Spinal cord (tissue), 10 donors: ENCODE results near the gene IGFN1. TPM values are rescaled to one million over a fixed set of nuclear protein-coding genes. Genes with fewer than 3 reads are reported as not detected.
A peak's percentile ranks its signal among the peaks of the same experiment; 100 is the strongest.

ENCODE experiments used
- DNase-seq, 6 donors: peaks; one replicate each; pipeline versions ENCODE4 v3.0.0 to v3.0.0-alpha.2; 2013 to 2015; ENCODE audit warnings: low spot score in 6 of 6, low read depth in 4 of 6
- H3K27ac ChIP-seq: one replicate; pipeline ENCODE4 v1.5.1; 2013; ENCODE audit warnings: low read depth, low read length, control low read depth
- H3K27me3 ChIP-seq: one replicate; pipeline ENCODE4 v1.6.1; 2013; ENCODE audit warnings: low read length; ENCODE audit not compliant: control insufficient read depth, insufficient read depth
- H3K36me3 ChIP-seq: one replicate; pipeline ENCODE4 v1.6.1; 2013; ENCODE audit warnings: low read length; ENCODE audit not compliant: control insufficient read depth, insufficient read depth
- H3K4me1 ChIP-seq: one replicate; pipeline ENCODE4 v1.6.1; 2013; ENCODE audit warnings: low read length; ENCODE audit not compliant: control insufficient read depth, insufficient read depth
- H3K4me3 ChIP-seq: one replicate; pipeline ENCODE4 v1.5.1; 2013; ENCODE audit warnings: low read depth, low read length, control low read depth
- H3K9me3 ChIP-seq: one replicate; pipeline ENCODE4 v1.6.1; 2013; ENCODE audit warnings: low read length; ENCODE audit not compliant: control insufficient read depth, insufficient read depth
- WGBS: methylation state at CpG from one replicate; pipeline ENCODE4 v1.1.5; 2013; ENCODE audit warnings: missing lambda C conversion rate; ENCODE audit not compliant: insufficient coverage; 5-methylcytosine and 5-hydroxymethylcytosine counted together
- polyA plus RNA-seq, 2 donors: library from polyadenylated mRNA; unstranded; fragments of 120-200 nt; gene quantifications; one replicate each; pipeline ENCODE4 v1.2.1, GENCODE V29; 2013; ENCODE audit not compliant: insufficient read length in 2 of 2
- total RNA-seq, 2 donors: library from RNA; depleted of rRNA in 1 of 2; stranded (reverse); fragments of 120-200 nt in 1 of 2; fragments of >200 nt in 1 of 2; gene quantifications; one replicate each; pipeline versions ENCODE4 v1.2.3 to v1.2.4, GENCODE V29; 2013 to 2014
- donor health status: healthy.

Gene IGFN1
- total and polyA plus RNA-seq, 4 donors: 2.0 to 10.4 (median 3.3) TPM

DNA sequence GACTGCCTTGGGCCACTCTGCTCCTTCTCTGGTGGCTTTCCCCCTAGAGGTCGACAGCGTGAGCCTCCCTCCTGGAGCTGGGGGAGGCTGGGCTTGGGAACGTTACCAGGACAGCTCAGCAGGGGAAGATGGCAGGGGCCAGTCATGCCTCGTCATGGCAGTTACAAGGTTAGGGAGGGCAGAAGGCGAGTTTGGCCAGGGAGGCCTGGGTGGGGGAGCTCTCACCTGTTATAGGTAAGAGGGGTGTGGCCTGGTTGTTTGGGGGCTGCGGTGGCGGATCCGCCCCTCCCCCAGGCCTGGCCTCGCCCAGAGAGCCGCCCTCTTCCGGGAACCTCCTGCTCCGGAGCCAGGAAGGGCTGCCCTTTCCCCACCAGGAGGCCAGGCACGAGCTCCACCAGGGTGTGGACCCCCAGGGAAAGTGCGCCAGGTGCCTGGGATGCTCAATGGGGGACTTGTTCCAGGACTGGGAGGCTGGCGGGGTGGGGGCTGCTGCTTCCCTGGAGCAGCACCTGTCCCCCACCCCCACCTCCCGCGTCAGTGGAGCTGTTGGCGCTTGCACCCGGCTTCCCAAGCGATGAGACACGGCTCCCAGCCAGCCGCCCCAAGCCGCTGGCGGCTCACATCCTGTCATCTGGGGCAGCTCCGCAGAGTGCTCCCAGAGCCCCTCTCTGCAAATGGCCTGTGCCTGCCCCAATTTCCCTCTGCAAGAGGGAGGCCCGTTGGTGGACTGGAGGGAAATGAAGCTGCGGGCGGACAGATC, 69.0 kb downstream of the IGFN1 start:
- Histone ChIP-seq H3K27me3 (peaks cover 24% of the 10 kb centered on the region), H3K36me3 (no peaks in the 10 kb centered on the region), H3K27ac (no peak overlapping the region), H3K9me3 (no peaks in the 10 kb centered on the region), H3K4me3 (no peak overlapping the region), H3K4me1 (peaks cover 11% of the 10 kb centered on the region)
- WGBS: 7% methylated on average over 25 of the region's 28 CpGs
- DNase-seq: no peak

DNA sequence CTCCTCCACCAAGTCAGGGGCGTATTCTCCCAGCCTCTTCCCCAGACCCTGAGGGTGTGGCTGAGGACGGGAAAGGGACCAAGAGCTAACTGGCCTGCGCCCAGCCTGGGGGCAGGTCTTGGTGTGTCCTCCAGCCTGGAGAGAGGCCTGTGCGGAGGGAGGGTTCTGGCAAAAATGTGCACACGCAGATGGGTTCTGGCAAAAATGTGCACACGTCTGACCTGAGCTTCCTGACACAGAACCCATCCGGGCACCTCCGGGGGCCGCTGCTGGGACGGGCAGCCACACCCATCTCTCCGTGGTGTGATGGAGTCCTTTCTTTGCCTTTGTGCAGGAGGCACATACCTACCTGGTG, 69.6 kb downstream of the IGFN1 start:
- no peaks in the 10 kb centered on the region for H3K36me3 ChIP-seq
- no peaks in the 10 kb centered on the region for H3K9me3 ChIP-seq
- peaks cover 24% of the 10 kb centered on the region for H3K27me3 ChIP-seq
- DNase-seq: no peak
- H3K4me1 ChIP-seq: peaks cover 11% of the 10 kb centered on the region
- H3K4me3 ChIP-seq: no peak overlapping the region
- H3K27ac ChIP-seq: no peak overlapping the region
- WGBS: 51% methylated on average over 7 of the region's 11 CpGs

DNA sequence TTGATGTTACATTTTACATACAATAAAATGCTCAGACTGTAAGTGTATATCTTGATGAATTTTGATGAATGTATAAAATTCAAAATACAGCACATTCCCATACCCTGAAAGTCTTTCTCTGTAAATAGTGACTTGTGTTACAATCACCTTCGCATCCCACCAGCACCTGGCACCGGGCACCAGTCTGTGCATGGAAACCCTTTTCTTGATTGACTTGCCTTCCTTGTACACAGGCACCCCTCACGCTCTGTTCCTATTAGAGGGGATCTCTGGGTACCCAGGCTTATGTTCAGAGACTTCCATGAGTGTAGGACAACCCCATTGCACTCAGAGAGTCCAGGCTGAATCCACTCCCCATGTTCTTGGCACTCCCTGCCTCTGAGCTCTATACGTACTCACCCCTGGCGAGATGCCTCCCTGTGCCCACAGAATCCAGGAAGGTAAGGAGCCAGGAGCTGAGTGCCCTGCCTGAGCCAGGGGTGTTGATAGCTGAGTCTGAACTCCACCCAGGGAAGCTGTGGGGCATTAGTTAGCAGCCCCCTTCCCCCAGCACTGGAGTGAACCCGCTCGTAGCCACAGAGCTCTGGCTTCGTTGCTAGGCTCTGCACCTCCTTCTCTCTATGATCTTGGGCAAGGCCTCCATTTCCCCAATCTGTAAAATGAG, 70.2 kb downstream of the IGFN1 start:
- 85% methylated on average over 4 of the region's 8 CpGs for WGBS
- no peak for DNase-seq
- Histone ChIP-seq H3K4me3 (no peak overlapping the region), H3K27ac (no peak overlapping the region), H3K4me1 (peaks cover 11% of the 10 kb centered on the region), H3K9me3 (no peaks in the 10 kb centered on the region), H3K27me3 (peaks cover 24% of the 10 kb centered on the region), H3K36me3 (no peaks in the 10 kb centered on the region)

DNA sequence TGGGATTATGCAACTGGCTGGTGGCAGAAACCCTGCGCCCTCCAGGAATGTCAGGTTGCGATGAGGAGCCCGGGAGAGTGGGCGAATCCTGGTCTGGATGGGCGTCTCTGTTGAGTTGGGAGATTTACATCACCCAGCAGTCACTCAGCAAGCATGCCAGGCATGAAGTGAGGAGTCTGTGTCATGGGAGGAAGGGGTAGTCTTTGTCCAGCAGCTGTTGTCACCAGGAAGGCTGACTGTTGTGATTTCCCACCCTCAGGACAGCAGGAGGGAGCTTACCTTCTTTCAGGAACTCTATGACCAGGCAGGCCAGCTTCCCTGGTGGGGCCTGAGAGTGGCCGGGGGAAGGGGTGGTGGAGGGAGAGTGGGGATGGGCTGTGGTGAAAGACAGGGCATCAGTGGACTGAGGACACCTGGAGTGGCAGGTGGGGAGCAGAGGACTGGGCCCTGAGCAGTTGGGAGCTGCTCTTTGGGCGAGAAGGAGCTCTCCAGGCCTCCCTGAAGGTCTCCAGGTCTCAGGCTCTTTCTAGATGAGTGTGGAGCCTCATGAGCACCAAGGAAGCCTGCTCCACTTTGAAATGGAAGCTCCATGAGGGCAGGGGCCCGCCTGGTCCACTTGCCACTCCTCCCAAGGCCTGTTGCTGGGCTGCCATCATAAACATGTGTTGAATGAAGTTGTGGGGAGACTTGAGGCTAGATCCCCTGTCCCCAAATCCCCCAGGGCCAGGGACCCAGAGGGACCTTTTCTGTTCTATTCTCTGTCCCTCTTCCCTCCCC, 71.3 kb downstream of the IGFN1 start:
- 93% methylated on average over 7 of the region's 8 CpGs for WGBS
- DNase-seq: no peak
- H3K36me3 ChIP-seq: no peaks in the 10 kb centered on the region
- H3K9me3 ChIP-seq: no peaks in the 10 kb centered on the region
- H3K27ac ChIP-seq: no peak overlapping the region
- H3K4me1 ChIP-seq: peaks cover 11% of the 10 kb centered on the region
- peaks cover 24% of the 10 kb centered on the region for H3K27me3 ChIP-seq
- no peak overlapping the region for H3K4me3 ChIP-seq

DNA sequence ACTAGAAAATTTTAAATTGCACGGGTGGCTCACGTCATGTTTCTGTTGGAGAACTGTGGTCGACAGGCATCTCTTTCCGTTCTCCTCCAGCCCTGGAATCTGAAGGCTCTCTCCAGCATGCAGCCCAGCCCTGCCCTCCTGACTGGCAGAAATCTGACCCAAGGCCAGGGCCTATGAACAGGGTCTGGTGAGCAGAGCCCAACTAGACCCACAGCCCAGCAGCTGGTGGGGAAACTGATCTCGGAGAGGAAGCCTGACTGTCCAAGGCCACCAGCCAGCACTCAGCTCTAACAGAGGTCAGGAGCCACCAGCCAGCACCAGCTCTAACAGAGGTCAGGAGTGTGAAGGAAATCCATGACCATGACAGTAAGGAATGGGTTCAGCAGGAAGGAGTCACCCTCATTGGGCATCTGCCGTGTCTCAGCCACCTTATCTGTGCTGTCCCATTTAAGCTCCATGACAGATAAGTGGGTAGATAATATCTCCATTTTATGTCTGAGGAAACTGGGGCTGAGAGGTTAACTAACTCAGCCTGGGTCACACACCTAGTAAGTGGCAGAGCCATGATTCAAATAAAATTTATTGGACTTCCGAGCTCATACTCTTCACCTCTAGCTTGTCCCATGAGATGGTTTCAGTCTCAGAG, 72.5 kb downstream of the IGFN1 start:
- no peak for DNase-seq
- peaks cover 24% of the 10 kb centered on the region for H3K27me3 ChIP-seq
- no peak overlapping the region for H3K27ac ChIP-seq
- H3K4me1 ChIP-seq: peaks cover 11% of the 10 kb centered on the region
- H3K36me3 ChIP-seq: no peaks in the 10 kb centered on the region
- no peaks in the 10 kb centered on the region for H3K9me3 ChIP-seq
- no peak overlapping the region for H3K4me3 ChIP-seq
- 92% methylated on average over 6 of the region's 7 CpGs for WGBS

DNA sequence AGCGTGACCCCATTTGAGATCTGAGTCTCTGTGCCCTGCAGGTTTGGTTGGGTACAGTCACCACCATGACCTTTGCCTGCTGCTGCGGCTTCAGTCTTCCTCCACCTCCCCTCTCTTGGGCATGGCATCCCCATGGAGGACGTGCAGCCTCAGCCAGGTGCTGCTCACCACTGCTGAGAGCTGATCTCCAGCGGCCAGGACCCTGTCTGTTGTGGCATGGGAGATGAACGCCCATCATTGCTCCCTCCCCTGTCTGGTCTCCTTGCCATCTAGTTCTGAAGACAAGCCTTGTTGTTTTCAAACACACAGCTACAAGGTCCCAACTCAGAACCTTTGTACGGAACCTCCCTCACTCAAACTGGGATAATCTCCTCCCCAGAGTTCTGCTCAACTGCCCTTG, 73.4 kb downstream of the IGFN1 start:
- Histone ChIP-seq H3K4me3 (no peak overlapping the region), H3K36me3 (no peaks in the 10 kb centered on the region), H3K9me3 (no peaks in the 10 kb centered on the region), H3K27me3 (peaks cover 19% of the 10 kb centered on the region), H3K27ac (no peak overlapping the region), H3K4me1 (peaks cover 18% of the 10 kb centered on the region)
- 91% methylated on average over 5 of the region's 6 CpGs for WGBS
- no peak for DNase-seq

DNA sequence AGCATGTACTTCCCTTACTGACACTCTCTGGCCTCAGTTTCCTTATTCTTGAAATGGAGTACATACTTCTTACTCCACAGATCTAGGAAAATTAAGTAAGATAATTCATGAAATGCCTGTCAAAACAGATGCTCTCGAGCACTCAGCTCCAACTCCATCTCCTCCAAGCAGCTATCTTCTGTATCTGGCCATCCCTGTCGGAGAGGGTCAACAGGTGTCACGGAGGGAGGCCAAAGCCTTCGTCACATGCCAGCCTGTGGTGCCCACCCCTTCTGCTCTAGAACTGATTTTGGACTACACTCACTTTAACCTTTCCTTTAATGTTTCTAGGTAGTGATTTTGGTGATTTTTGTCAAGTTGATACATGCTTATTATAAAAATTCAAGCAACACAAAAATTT, 73.9 kb downstream of the IGFN1 start:
- peaks cover 17% of the 10 kb centered on the region for H3K4me1 ChIP-seq
- 83% methylated on average over 2 of the region's 4 CpGs for WGBS

DNA sequence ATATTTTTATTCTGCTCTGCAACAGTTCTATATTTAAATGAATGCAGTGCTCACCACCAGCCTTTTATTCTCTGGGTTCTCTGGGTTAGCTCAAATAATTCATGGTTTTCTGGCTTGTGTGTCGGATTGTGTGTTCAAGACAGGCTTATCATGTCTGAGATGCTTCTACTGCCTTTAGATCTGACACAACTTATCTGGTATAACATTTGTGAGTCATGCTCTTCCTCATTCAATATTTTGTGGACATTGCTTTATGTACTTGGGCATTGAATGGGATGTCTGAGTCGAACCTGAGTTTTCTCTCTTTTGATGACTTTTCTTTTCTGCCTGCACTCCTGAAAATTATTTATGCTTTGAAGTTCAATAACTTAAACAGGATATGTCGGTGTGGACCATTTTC, 75.1 kb downstream of the IGFN1 start:
- WGBS: no CpG with 5 or more reads among the region's 3 CpGs
- Histone ChIP-seq H3K27ac (no peak overlapping the region), H3K9me3 (no peaks in the 10 kb centered on the region), H3K4me3 (no peak overlapping the region), H3K27me3 (peaks cover 7% of the 10 kb centered on the region), H3K4me1 (peaks cover 9% of the 10 kb centered on the region), H3K36me3 (no peaks in the 10 kb centered on the region)
- DNase-seq: no peak

More for the DNA sequence above, 73.9 kb downstream of the IGFN1 start:
- Histone ChIP-seq H3K27me3 (peaks cover 15% of the 10 kb centered on the region), H3K4me3 (no peak overlapping the region), H3K36me3 (no peaks in the 10 kb centered on the region), H3K9me3 (no peaks in the 10 kb centered on the region), H3K27ac (no peak overlapping the region)
- DNase-seq: no peak

DNA sequence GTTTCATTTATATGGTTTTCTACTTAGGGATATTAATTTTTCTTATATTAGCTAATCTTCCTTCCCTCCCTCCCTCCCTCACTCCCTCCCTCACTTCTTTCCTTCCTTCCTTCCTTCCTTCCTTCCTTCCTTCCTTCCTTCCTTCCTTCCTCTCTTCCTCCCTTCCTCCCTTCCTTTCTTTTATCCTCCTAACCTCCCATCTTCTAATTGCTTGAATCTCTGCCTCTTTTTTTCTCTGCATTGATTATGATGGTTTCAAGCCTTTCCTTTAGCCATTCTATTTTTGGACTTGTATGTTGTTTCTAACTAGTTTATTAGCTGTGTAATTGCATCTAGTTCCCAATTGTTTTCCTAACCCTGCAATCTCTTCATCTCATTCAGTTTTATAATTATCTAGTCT, 75.7 kb downstream of the IGFN1 start:
- Histone ChIP-seq H3K27me3 (peaks cover 2% of the 10 kb centered on the region), H3K4me1 (peaks cover 9% of the 10 kb centered on the region), H3K27ac (no peak overlapping the region), H3K36me3 (no peaks in the 10 kb centered on the region), H3K4me3 (no peak overlapping the region), H3K9me3 (no peaks in the 10 kb centered on the region)
- peak in 1 of 6 donors; percentile 13 for DNase-seq
